NCI-H187 (cell line): Measurements from ENCODE around the gene SORCS2.

ENCODE experiments used
- DNase-seq, 2 experiments: peaks; one replicate each; lab custom pipeline; 2025; lab: John Stamatoyannopoulos, UW

The SORCS2 gene

DNA sequence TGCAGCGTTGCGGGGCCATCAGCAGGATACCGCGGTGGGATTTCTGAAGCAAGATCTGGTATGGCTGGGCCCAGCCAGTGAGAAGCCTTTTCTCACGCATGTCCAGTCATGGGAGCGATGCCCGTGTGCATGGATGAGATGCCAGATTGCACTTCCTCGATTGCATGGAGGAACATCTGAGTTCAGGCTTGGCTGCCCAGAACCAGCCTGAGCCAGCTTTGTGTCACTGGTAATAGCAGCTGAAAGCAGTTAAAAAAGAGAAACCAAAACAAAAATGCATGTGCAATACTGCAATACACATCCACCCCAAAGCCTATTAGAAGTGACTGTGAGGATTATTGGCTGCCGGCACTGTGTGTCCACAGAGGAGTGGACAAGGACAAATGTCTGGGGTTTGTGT, 183.1 kb downstream of the SORCS2 start:
- no peak for DNase-seq

GRCh38 chr4:7377223-7377865, 185.0 kb downstream of the SORCS2 start:
- DNase-seq: no peak

DNA sequence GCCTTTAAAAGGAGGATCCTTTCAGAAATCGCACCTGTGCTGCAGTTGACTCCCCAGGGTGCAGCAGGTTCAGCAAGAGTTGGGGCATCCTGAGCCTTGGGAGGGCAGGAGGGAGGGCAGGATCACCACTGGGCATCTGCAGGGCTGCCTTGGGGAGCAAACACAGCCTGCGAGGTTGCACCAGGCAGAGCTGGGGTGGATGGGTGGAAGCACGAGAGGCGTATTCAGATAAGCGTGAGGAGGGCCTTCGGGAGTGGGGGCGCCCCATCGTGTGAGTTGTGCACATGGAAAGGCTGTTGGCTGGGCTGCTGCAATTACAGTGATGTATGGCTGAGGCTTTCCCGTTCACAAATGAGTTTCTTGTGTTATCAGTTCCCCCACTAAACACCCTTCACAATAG, 186.8 kb downstream of the SORCS2 start:
- DNase-seq: no peak

DNA sequence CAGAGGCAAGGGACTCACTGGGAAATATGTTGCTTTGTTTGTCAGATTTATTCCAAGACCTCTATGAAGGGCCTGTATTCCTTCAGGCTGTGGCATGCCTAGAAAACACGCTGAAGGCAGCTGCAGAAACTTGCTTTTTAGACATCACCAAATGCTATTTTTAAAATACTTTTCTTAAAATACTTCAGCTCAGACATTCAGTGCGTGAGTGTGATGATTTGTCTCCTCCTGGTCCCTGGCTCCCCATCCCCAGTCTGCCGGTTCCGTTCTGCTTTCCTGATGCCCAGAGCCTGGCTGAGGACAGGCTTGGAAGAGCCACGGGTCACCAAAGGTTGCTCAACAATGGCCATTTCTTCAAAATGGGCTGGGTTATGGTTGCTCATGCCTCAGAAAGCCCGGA, 187.4 kb downstream of the SORCS2 start:
- no peak for DNase-seq

- DNase-seq: no peak
Measured at GRCh38 chr4:7381221-7381889, 189.0 kb downstream of the SORCS2 start.

DNA sequence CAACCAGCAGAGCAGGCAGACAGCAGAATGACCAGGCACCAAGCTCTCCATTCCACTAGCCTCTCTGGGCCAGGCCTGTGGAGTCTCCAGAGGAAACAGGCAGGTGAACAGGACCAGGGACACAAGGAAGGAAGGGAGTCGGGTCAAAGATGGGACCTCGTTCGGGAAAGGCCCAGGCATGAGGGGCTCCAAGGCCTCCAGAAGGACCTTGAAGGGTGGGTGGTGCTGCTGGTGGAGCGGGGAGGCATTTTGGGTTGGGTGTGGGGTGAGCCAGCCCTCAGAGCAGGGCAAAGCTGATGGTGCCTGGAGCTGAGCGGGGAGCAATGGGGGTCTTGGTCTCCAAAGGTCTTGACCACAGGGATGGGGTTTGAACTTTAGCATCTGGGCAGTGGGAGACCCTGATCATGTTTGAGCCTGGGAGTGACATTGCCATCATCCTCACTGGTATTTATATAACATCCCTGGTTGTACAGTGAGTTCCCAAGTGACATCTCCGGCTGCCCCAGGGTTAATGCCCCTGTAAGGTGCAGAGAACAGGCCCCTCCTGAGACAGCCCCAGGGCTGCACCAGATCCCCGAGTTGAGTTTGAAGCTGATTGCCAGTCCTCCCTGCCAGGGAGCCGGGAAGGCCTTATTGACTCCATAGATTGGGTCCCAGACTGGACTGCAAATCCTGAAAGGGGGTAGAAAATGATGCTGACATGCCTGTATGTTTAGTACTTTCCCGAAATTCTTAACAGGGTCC, 189.7 kb downstream of the SORCS2 start:
- no peak for DNase-seq

DNA sequence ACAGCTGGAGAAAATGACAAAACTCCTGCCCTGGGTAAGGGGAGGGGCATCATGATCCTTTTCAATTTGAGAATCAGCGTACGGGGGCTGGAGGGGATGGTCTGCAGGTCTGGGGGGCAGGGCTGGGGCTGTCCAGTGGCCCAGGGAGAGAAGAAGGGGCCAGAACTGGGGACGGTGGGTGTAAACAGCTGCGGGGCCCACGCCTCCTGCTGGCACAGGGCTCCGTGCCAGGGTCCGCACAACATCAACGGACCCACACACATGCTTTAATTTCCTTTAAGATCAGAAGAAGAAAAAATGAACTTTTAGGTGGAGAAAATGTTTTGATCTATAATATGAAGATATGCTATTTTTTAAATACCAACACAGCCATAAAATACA, 190.3 kb downstream of the SORCS2 start:
- no peak for DNase-seq

- no peak for DNase-seq
Measured at GRCh38 chr4:7383266-7383665, 190.9 kb downstream of the SORCS2 start.

- no peak for DNase-seq
Measured at GRCh38 chr4:7384003-7384928, 191.9 kb downstream of the SORCS2 start.

DNA sequence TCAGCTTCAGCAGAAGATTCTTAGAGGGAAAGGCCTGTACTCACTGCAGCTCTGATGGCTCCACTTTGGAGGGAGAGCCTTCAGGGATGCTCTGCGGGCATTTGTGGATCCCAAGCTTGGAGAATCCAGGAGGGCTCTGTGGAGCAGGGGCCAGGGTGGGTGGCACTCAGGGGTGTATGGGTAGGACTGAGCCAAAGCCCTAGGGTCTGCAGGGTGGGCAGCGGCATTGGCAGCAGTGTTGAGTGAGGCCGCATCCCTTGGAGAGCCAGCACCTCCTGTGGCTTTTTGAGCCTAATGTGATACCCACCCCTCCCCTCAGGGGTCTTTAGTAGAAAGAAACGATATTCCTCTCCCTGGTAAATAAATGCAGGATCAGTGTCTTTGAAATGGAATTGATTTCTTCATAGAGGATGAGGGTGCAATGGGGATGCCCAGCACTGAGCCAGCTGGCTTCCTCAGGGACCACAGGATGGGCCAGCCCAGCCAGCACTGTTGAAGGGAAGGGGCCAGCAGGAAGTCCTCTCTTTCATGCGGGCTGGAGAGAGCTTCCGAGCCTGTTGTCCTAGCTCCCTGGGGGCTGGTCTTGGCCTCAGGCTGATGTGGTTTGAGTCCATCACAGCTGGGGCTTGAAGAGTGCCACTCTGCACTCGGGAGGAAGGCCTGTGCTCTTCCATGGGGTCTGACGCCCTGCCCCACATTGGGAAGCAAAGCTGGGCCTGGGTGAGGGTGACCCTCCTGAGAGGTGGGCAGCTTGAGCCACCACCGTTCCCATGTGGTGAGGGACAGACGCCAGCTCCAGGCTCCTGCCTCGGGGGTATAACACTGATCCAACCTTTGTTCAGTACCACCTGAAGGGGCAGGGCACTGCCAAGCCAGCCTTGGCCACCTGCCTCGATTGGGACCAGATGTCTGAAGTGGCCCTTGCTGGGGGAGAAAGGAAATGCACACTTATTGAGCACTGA, 192.9 kb downstream of the SORCS2 start:
- no peak for DNase-seq

GRCh38 chr4:7387925-7388324, 195.6 kb downstream of the SORCS2 start:
- no peak for DNase-seq

- no peak for DNase-seq
Measured at GRCh38 chr4:7388627-7389026, 196.3 kb downstream of the SORCS2 start.

DNA sequence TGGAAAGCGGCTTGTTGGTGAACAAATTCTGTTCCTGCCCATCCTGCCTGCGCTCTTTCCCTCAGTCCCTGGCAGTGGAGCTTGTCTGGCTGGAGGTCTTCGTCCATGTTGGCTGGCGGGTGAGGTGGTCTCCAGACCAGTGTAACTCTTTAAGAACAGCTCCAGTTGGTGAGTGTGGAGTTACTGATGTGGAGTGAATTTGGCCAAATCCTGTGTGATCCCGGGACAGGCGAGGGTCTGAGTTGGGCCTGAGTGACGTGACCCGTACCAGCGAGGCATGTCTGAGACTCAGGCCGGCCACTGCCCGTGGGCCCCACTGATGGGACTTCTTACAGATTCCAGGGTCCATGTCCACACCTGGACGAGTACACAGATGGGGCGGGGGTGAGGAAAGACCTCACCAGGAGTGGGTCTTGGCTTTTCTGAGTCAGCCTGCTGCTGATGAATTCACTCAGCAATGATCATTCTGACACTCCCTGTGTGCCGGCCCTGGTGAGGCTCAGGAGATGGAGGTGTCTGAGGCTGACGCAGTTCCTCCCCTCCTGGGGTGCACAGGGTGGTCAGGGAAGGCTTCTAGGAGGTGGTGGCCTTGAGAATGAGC, 196.9 kb downstream of the SORCS2 start:
- DNase-seq: no peak

- DNase-seq: no peak
Measured at GRCh38 chr4:7389719-7390118, 197.4 kb downstream of the SORCS2 start.

- no peak for DNase-seq
Measured at GRCh38 chr4:7390336-7390735, 198.0 kb downstream of the SORCS2 start.

GRCh38 chr4:7390906-7391636, 198.7 kb downstream of the SORCS2 start:
- no peak for DNase-seq

- DNase-seq: no peak
Measured at GRCh38 chr4:7391637-7392437, 199.5 kb downstream of the SORCS2 start.

- no peak for DNase-seq
Measured at GRCh38 chr4:7392438-7393421, 200.4 kb downstream of the SORCS2 start.
